Femur (tissue), 1 donor: ENCODE measurements around the gene RAB22A.
"Not testable (repeated sequence)": the region's sequence is repeated elsewhere in the genome, so short reads cannot be mapped to it uniquely, and the experiment has no call there.

Source experiments
- DNase-seq: peaks from one replicate; pipeline ENCODE4 v3.0.0-alpha.2; 2017

The RAB22A gene

DNA sequence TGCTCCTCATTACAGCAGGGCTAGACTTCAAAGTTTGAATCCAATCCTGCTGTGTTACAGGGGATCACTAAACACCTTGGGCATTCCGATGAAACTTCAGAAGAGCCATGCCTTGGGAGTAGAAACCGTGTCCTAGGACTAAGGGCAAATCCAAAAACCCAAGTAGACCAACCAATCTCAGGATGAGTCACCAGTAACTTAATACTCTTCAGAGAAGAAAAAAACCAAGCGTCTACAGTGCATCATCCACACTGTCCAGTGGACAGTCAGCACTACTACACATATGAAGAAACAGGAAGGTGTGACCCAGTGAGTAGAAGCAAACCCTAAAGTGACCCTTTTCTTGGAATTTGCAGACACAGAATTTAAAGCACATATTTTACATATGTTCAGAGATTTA lies 40.1 kb downstream of the RAB22A start:
- no peak for DNase-seq

DNA sequence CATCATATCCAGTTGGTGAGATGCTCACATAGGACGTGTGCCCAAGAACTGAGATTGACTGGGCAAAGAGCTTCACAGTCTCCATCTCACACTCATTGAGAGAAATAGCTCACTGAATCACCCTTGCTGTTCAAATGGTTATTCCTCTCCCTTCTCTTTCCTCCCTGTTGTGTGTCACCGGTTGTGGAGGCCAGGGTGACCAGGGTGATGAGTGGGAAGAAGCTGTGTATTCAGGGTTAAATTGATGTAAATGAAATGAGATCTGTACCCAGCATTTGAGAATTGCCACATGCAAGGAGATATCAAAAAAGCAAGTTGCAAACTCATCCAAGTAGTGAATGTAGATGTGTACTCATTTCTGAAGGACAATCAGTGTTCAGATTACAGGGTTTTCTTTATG lies 43.0 kb downstream of the RAB22A start:
- DNase-seq = no peak

DNA sequence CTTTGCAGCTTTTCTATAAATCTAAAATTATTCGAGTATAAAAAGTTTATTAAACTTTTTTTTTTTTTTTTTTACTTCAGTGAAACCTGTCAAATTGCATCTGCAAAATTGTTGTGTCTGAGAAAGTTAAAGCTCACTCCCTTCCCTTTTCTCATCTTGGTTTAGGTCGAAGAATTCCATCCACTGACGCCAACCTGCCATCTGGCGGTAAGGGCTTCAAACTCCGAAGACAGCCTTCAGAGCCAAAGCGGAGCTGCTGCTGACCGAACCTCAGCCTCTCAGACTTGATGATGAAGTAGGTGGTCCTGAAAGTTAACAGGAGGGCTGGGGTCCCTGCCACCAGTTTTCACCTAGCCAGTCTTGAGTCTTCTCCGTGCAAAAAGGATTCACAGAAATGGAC lies 49.9 kb downstream of the RAB22A start:
- DNase-seq = peak; percentile 32

DNA sequence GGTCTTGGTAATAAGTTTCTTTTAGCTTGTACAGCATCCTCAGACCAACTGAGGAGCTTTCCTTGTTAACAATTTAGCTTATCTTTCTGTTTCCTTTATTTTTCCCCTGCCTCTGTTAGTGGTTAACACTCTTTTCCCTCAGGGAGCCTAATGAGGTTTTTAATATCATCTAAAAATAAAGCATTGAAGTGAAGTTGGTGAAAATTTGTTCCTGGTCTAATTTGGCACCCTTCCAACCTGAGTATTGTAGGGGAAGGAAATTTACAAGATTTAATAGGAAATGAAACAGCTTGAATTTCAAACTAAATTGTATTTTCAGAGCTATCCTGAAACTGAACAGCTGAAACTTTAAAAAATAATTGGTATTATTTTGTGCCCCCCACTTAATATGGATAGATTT lies 51.4 kb downstream of the RAB22A start:
- DNase-seq = no peak

DNA sequence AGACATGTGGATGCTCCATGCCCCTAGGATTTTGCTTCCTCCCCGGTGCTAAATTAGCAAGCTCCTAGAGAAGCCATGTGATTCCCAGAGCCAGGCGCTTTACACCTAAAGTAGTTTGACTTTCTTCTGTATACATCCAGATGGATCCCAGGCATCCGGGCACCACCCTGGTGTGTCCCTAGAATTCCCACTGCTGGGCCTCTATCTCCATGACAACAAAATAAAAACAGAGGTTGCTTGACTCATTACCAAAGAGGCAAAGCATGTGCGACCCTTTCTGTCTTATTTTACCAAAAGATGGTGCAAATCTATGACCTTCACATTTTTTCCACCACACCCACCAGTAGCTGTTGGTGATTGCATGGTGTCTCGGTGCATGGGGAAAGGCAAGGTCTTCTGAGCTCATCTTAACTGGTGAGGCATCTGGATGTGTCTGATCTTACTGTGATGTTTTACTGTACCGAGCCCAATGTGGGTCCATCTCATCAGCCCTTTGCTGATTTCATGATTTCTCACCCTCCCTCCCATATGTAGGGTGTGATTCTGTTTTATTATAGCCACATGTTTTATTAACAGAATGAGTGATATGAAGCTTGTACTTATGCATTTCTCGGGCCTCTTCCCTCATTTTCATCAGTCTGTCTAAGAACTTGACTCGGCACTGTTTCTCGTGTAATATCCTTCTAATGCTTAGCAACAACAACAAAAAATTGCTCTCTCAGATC lies 52.1 kb downstream of the RAB22A start:
- DNase-seq = peak; percentile 72

DNA sequence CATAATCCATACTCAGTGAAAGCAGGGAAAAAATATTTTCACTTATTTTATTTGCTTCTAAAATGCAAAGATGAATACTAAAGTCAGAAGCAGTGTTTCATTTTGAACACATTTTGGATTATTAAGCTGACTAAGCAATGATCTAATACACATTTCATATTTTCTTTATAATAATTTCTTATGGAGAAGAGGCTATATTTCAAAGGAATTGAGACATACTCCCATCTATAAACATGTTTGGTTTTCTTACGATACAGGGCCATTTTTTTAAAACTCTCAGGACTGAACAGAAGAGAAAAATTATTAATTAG lies 52.6 kb downstream of the RAB22A start:
- no peak for DNase-seq

DNA sequence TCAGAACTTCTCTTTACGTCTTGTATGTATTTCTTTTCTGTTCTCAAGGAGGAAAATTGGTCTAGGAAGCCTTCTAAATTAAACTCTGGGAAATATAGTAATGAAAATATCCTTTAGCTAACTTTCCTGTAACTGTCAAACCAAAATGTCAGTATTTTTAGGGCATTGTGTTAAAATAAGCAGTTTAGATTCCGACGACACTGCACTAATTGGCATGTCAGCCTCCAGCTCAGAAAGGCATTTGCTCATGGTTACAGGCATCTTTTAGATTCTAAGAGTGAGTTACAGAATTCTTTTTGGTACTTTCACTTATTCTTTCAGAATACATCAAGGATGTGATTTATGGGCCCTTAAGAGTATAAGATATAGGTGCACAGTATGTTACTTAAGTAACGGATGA lies 53.5 kb downstream of the RAB22A start:
- DNase-seq = no peak

DNA sequence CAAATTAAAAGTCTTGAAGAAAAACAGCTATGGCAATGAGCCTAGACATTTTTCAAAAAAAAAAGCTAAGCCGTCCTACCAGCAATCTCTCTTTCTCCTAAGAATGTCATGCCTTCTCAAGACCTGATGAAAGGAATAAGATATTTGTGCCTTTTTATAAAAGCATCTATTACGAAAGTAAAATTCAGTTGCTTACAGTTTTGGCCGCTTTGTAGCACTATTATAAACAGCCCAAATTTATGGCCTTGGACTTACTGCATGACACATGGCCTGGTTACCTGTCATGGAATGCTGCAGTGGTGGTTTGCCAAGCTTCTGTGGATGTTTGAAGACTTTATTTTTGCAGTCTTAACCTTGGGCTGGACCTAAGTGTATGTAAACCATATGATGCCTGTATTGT lies 57.4 kb downstream of the RAB22A start:
- no peak for DNase-seq

DNA sequence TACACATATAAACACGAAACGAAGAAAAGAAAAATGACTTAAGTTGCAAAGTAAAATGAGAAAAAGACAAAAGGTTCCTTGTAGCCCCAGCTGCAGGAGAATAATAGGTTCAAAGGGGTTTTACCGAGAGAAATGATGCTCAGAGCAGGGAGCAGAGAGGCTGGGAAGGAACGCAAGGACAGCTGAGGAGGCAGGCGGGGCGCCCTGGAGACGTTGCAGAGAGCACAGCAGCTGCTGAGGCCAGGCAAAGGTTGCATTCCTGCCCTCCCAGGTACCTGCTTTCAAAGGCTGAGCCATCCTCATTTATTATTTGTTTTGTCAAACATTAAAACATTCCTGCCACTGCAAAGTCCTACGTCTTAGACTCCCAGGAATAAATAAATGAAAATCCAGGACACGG lies 63.3 kb downstream of the RAB22A start:
- peak; percentile 28 for DNase-seq

DNA sequence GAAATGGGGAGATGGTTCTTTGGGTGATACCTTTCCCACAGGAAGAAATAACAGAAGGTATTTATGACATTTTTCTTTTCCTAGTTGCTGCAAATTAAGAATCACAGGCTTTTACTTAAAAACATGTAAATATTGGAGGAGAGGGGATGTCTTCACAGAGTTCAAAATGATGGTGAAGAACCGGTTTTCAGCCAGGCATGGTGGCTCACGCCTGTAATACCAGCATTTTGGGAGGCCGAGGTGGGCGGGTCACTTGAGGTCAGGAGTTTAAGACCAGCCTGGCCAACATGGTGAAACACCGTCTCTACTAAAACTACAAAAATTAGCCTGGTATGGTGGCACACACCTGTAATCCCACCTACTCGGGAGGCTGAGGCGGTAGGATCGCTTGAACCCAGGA lies 63.8 kb downstream of the RAB22A start:
- not testable (repeated sequence) for DNase-seq

DNA sequence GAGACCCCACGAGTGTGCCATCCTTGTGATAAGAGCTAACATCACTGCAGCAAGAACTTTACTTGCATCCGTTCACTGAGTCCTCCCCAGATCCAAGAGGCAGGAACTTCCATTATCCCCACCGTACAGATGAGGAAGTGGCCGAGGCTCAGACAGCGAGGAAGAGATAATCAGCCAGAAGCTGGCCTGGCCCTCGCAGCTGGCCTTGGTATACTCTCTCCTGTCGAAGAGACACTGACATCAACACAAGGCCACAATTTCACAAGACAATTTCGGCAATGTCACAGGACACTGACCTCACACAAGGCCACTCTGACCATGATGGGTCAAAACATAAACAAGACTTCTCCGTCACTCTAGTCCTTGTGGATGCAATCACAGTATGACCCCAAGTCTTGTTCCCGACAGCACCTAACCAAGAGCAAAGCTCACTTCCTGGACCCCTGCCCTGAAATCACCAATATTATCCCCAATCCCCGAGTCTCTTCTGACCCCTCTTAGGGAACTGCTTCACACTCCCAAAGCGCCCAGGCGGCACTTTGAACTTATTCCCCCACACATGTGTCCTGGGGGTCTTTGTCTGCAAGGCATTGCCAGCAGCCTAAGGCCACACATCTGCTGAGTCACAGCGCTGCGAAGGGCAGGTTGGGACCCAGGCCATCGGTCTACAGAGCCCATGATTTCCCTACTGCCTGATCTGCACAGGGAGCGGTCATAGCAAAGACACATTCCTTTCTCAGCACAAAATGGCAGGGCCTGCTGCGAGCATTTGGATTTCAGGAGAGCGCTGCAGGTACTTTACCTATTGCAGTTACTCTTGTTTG lies 64.7 kb downstream of the RAB22A start:
- DNase-seq = no peak

DNA sequence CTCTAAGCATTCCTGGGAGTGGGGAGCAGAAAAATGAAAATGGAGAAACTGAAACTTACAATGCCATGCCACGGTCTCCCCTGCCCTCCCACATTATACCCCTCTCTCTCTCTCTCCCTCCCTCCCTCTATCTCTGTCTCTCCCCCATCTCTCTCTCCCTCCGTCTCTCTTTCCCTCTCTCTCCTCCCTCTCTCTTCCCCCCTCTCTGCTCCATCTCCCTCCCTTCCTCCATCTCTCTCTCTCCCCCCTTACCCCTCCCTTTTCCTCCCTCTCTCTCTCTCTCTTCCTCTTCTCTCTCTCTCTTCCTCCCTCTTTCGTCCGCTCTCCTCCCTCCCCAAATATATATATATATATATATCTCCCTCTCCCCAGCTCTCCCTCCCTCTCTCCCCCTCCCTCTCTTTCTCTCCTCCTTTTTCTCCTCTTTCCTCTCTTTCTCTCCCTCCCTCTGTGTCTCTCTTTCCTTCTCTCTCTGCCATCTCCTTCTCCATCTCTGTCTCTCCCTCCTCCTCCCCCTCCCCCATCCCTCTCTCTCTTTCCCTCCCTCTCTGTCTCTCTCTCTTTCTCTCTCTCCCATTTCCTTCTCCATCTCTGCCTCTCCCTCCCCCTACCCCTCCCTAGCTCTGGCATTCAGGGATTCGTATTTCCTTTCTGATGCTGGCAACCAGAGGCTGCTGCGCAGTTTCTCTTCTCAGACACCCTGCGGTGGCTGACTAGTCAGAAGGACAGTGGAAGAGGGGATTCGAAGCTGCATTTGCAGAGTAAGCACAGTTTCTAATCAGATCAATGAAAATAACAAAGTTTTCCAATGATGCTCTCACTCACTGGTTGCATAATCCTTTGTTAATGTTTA lies 65.6 kb downstream of the RAB22A start:
- peak; percentile 63 for DNase-seq

DNA sequence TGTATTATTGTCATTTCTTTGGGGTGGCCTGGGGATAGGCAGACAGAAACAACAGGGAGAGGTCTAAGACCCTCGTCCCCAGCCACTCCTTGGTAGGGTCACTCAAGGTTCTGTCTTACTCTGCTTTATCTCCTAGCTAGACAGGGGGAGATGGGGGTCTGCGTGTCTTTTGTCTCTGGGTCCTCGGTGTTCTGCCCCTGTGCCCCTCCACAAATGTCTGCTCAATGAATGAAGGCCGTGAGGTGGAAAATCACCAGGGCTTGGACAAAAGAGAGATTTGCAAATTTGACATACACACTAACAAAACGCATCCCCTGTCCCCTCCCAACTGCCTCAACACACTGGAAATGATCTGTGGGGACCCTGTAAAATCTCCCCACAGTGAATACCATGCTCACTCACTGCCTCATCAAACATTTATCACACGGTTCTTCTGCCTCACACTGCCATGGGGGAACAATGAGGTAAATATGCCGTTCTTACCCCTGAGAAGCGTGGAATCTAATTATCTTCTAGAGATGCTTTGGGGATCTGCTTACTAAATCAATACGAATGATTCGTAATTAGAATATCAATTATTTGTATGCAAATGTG lies 66.3 kb downstream of the RAB22A start:
- DNase-seq = no peak

DNA sequence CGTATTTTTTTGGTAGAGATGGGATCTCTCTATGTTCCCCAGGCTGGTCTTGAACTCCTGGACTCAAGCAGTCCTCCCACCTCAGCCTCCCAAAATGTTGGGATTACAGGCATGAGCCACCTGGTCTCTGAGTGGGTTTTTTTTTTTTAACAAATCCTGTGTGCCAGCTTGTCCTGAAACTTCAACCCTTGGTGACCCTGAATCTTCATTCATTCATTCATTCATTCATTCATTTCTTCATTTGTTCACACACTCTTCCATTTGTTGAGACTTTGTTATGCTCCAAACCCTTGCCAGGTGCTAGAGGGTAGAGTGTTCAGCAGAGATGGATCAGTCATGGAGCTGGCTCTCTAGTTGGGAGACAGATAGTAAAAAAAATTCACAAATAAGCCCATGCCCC lies 67.5 kb downstream of the RAB22A start:
- DNase-seq = no peak

DNA sequence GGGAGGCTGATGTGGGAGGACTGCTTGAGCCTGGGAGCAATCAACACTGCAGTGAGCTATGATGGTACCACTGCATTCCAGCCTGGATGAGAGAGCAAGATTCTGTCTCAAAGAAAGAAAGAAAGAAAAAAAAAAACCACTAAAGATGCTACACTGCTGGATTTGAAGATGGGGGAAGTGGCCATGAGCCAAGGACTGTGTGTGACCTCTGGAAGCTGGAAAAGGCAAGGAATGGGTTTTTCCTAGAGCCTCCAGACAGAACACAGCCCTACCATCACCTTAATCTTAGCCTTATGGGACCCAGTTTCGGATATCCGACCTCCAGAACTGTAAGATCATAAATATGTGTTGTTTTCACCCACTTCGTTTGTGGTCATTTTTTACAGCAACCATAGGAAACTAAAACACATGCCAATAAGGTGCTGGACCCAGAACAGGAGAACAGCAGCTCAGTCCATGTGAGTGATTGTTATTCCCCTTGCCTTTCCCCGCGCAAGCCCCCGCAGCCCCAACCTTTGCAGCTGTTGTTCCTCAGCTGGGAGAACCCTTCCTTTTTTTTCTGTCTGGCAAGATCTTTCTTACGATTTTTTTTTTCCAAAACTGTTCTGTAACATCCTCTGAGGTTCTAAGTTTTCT lies 68.4 kb downstream of the RAB22A start:
- DNase-seq = peak; percentile 46

DNA sequence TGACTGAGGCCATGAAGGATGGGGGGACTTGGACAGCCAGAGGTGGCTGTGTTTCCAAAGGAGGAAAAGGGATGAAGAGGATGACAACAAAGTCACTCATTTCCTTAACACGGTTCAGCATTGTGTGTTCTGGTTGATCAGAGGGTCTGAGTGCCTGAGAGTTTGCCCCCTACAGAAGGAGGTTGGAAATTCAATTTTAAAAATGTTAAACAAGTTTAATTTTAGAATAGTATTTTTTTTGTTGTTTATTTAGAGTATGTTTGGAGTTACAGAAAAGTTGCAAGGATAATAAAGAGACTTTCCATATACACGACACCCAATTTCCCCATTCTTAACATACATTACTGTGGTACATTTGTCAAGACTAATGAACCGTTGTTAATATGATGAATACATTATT lies 69.2 kb downstream of the RAB22A start:
- DNase-seq = no peak

DNA sequence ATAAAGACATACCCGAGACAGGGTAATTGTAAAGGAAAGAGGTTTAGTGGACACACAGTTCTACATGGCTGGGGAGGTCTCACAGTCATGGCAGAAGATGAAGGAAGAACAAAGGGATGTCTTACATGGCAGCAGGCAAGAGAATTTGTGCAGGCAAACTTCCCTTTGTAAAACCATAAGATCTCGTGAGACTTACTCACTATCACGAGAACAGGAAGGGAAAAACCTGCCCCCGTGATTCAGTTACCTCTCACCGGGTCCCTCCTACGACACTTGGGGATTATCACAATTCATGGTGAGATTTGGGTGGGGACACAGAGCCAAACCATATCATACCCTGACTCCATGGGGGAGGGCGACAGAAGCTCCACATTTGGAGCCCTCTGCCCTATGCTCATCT lies 72.1 kb downstream of the RAB22A start:
- DNase-seq = no peak

DNA sequence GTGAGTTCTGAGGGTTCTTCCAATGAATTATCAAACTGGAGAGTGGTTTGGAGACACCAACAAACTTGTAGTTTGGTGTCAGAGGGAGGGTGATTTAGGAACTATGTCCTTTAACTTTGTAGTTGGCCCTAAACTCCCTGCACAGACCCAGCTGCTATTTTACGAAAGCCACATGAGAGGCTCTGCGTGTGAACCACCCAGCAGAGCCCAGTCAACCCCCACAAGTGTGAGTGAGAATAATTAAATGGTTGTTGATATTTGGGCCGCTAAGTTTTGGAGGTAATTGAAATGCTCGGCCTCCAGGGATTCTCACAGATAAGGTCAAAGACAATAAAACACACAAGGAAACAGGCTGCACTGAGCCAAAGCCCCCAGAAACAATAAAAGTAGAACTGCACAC lies 72.6 kb downstream of the RAB22A start:
- no peak for DNase-seq

DNA sequence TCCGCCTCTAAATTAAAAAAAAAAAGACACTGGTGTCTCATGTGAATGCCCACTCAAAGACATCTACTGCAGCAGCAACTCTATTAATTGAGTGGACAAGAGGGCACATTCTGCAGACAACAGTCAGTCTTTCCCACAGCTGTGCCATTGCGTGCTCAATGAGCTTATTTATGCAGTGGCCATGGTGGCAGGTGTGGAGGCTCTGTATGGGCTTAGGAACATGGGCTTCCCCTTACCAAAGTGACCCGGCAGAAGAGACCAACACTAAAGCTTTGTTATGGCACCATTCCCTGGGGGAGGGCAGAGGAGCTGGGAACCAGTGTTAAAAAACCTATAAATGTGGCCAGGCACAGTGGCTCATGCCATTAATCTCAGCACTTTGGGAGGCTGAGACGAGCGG lies 75.3 kb downstream of the RAB22A start:
- peak; percentile 27 for DNase-seq

DNA sequence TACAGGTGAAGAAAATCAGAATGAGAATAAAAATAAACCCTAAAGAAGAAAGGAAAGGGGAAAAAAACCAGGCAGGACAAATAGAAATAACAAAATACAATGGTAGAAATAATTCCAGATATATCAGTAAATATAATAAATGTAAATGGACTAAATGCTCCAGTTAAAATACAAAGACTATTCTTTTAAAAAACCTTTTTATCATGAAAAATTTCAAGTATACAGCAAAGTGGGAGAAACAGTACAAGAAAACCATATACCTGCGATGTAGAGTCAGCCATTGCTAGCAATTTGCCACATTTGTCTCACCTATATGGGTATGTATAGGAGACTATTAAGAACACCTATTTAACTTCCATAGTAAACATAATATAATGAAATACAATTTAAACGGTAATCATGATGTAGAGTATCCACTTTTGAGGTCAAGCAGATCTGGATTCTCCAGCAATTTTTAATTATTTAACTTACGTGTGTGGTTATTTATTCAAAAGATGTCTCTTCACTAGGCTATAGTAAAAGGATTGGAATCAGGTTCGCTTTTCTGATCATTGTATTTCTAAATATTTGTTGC lies 78.6 kb downstream of the RAB22A start:
- no peak for DNase-seq

DNA sequence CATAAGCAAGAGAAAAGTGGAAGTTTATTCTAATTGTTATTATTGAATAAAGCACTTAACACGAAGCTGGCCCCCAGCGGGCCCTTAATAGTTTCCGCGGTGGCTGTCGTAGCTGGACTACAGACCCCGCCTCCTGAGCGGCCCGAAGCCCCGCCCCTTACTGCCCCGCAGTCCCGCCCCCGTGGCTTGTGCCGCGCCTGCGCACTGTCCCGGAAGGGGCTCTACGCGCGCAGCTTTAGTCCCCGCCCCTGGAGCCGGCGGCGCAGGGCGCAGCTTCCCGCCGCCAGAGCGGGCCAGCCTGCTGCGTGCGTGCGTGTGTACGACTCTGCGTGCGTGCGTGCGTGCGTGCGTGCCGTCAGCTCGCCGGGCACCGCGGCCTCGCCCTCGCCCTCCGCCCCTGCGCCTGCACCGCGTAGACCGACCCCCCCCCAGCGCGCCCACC lies 79.4 kb downstream of the RAB22A start, which contains the start of gene VAPB:
Gene VAPB (plus strand): TSS at position 348 of the 442 bp plus-strand sequence. CDS start 231 bp downstream, outside the sequence.
- DNase-seq = peak; percentile 97

DNA sequence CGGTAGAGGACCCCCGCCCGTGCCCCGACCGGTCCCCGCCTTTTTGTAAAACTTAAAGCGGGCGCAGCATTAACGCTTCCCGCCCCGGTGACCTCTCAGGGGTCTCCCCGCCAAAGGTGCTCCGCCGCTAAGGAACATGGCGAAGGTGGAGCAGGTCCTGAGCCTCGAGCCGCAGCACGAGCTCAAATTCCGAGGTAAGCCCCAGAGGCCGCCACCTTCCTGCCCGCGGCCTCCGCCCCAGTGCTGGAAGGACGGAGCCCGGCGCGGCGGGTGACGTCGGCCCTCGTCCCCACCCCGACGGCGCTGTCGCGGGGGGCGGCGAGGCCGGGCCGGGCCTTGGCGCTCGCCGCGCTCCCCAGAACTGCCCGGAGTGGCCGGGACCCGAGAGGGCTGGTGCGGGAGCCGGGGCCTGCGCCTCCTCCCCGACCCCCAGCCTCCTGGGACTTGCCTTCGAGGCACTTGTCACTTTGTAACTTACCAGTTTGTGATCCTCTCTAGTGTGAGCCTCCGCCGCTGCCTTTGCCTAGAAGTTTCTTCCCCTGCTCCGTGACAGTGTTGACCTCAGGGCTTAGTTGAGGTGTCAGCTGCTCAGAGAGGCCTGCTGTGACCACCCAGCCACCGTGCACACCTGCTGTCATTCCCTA lies 79.9 kb downstream of the RAB22A start:
- peak; percentile 63 for DNase-seq
